NB4 (cell line): Measurements from ENCODE around the gene EXOC4.

ENCODE experiments used
- DNase-seq: peaks from one replicate; pipeline ENCODE4 v3.0.0; 2010; ENCODE audit warnings: low read depth
- H3K4me3 ChIP-seq: one replicate; pipeline ENCODE4 v1.5.1; 2011; ENCODE audit warnings: mild to moderate bottlenecking, low read depth, low read length, moderate library complexity
- MYC ChIP-seq: IDR thresholded peaks from 2 replicates; pipeline ENCODE4 v1.6.1; 2011; ENCODE audit warnings: low read depth, low read length
- POLR2A ChIP-seq: IDR thresholded peaks from 2 replicates; pipeline ENCODE4 v1.6.1; 2011; ENCODE audit warnings: mild to moderate bottlenecking; ENCODE audit not compliant: insufficient read length; ENCODE audit errors: extremely low read depth
- TF ChIP-seq, protein P1 (sequence below): IDR thresholded peaks from one replicate; pipeline ENCODE4 v1.5.1; 2012; ENCODE audit warnings: low read depth, low read length
- TF ChIP-seq, protein P2 (sequence below): IDR thresholded peaks from 2 replicates; pipeline ENCODE4 v1.6.1; 2011; ENCODE audit warnings: low read depth, low read length

EXOC4 gene

DNA sequence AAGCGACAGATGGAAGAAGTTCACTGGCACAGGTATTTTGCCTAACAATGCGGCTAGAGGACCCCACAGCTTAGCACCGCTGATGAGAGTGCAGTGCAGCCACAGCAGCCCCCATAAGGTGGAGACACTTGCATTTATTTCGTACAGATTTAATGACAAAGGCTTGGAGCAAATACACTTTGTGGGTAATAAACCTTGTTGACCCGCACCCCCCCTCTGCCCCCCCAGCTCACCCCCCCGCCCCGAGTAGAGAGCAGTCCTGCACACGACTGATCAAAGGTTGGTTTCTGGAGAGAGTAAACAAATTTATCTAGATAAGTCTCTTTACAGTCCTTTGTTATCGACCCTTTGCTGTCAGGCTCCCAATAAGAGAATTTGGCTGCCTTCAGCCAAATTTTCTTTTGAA is 777.6 kb downstream of the EXOC4 start:
- DNase-seq, result no peak
- TF ChIP-seq, protein P1, sequence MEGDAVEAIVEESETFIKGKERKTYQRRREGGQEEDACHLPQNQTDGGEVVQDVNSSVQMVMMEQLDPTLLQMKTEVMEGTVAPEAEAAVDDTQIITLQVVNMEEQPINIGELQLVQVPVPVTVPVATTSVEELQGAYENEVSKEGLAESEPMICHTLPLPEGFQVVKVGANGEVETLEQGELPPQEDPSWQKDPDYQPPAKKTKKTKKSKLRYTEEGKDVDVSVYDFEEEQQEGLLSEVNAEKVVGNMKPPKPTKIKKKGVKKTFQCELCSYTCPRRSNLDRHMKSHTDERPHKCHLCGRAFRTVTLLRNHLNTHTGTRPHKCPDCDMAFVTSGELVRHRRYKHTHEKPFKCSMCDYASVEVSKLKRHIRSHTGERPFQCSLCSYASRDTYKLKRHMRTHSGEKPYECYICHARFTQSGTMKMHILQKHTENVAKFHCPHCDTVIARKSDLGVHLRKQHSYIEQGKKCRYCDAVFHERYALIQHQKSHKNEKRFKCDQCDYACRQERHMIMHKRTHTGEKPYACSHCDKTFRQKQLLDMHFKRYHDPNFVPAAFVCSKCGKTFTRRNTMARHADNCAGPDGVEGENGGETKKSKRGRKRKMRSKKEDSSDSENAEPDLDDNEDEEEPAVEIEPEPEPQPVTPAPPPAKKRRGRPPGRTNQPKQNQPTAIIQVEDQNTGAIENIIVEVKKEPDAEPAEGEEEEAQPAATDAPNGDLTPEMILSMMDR, result no peak
- no peak for TF ChIP-seq MYC
- TF ChIP-seq, protein P2, sequence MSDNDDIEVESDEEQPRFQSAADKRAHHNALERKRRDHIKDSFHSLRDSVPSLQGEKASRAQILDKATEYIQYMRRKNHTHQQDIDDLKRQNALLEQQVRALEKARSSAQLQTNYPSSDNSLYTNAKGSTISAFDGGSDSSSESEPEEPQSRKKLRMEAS, result no peak
- no peak overlapping the region for H3K4me3 ChIP-seq

DNA sequence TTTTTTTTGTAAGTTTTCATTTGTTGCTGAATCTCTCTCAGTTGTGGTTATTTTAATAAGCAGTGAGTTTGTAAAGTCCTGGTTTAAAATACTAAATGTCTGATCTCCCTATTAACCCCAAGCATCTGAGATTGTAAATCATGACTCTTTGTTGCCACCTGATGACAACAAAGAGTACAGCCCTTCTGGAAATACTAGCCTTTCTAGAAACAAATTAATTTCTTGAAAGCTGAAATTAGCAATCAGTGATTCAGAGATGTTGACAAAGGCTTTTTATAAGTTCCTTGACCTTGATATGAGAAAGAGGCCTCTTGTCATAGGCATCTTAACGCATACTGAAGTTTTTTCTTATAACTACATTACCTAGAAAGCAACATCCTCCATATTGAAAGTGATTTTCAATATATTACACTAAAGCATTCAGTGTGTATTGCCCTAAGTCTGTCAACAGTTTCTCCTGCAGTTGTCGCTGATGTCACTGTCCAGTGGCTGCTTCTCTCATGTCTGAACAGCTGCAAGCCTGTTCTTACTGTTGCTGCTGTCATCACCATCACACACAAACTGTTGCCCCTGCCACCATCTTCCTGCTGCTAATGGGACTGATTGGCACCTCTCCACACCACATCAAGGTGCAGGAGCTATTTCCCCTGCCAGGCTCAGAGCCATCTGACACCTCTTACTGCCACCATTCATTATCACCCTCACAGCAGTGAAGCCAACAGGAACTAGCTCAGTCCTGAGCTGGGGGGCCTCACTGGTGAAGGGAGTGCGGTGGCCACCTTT is 779.1 kb downstream of the EXOC4 start:
- DNase-seq, result no peak
- no peak overlapping the region for H3K4me3 ChIP-seq
- TF ChIP-seq, protein P1, result no peak
- TF ChIP-seq POLR2A (no peak), MYC (no peak)
- TF ChIP-seq, protein P2, result no peak

DNA sequence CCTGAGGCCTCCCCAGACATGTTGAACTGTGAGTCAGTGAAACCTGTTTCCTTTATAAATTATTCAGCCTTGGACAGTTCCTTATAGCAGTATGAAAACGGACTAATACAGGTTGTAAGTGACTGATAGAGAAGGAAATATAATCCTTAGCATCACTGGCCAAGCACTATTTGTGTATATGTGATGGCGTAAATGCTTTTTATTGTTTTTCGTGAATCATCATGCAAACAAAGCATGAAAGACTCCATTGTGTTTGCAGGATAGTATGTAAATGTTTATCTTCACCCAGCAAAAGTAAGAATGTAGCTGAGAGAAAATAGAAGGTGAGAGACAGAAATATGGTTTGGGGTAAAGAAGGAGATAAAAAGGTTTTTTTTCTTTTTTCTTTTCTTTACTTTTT is 781.8 kb downstream of the EXOC4 start:
- no peak for DNase-seq
- H3K4me3 ChIP-seq, result no peak overlapping the region
- TF ChIP-seq POLR2A (no peak), MYC (no peak)
- TF ChIP-seq, protein P1, result no peak
- TF ChIP-seq, protein P2, result no peak

DNA sequence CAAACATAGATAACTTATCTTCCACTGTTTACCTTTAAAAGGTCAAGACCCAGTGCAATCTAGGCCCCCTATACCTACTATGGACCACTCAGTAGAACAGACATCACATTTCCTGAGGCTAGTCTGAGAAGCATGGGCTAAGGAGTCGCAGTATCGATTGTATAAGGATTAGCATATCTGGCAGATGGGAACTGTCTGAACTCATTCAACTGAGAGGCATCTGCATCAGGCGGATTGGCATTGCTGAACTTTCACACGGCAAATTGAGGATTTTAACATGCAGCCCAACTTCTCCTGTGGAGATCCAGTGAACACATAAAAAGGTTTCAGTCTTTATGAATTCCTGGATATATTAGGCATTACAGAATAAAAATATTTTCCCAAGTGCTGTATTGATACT is 785.1 kb downstream of the EXOC4 start:
- no peak overlapping the region for H3K4me3 ChIP-seq
- no peak for DNase-seq
- TF ChIP-seq POLR2A (no peak), MYC (no peak)
- TF ChIP-seq, protein P2, result no peak
- TF ChIP-seq, protein P1, result no peak

DNA sequence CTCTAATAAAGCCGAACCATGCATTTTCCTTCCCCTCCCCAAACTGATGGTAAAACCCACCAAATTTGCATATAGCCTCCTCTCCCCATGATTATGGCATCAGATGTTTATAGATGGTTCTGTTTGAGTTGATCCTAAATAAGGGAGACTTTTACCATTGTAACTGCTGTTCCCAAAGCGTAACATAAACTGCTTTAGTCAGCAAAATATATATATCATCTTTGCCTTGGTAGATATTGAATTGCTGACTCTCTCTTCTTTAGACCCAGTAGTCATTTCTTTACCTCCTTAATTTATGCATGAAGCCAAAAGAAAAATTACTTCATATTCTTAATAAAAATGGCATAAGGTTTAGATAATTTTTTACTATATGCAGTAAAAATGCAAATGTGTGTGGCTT is 788.1 kb downstream of the EXOC4 start:
- H3K4me3 ChIP-seq, result no peak overlapping the region
- DNase-seq, result no peak
- TF ChIP-seq, protein P2, result no peak
- TF ChIP-seq, protein P1, result no peak
- TF ChIP-seq POLR2A, result no peak
- TF ChIP-seq MYC, result no peak
